Stimulated activated memory B cell treated with anti-CD40 and anti-IgM and Interleukin-4, amounts not matched to agents 10 μg/mL and 1 μg/mL and 100 μg/mL, for 72 hours (primary cell): ENCODE data around the gene RAB27B.
"Not testable (repeated sequence)": the region's sequence is repeated elsewhere in the genome, so short reads cannot be mapped to it uniquely, and the experiment has no call there.

Experiments used
- ATAC-seq: fragments of 150-1000 bp; cut with Tn5 transposase; 2 replicates; pipeline ENCODE4 v1.10.0; 2021
- H3K27ac Mint-ChIP-seq: one replicate; pipeline ENCODE4 v1.8.0; 2022; ENCODE audit warnings: mild to moderate bottlenecking, mixed read lengths
- H3K27me3 Mint-ChIP-seq: one replicate; pipeline ENCODE4 v1.8.0; 2022; ENCODE audit warnings: mixed read lengths
- H3K36me3 Mint-ChIP-seq: one replicate; pipeline ENCODE4 v1.8.0; 2022; ENCODE audit warnings: mixed read lengths
- H3K4me1 Mint-ChIP-seq: one replicate; pipeline ENCODE4 v1.8.0; 2022; ENCODE audit warnings: mixed read lengths
- H3K4me3 Mint-ChIP-seq: one replicate; pipeline ENCODE4 v1.8.0; 2022; ENCODE audit warnings: mild to moderate bottlenecking, moderate library complexity, mixed read lengths
- H3K9me3 Mint-ChIP-seq: one replicate; pipeline ENCODE4 v1.8.0; 2022; ENCODE audit warnings: mixed read lengths

Gene RAB27B

GRCh38 chr18:54805571-54806334 lies 22.5 kb upstream of the RAB27B start:
- H3K9me3 Mint-ChIP-seq = no peaks in the 10 kb centered on the region
- H3K4me3 Mint-ChIP-seq = no peak overlapping the region
- no peak overlapping the region for H3K27ac Mint-ChIP-seq
- no peaks in the 10 kb centered on the region for H3K36me3 Mint-ChIP-seq
- H3K4me1 Mint-ChIP-seq = peaks cover 10% of the 10 kb centered on the region
- ATAC-seq = peak; percentile 12
- H3K27me3 Mint-ChIP-seq = peaks cover 11% of the 10 kb centered on the region

DNA sequence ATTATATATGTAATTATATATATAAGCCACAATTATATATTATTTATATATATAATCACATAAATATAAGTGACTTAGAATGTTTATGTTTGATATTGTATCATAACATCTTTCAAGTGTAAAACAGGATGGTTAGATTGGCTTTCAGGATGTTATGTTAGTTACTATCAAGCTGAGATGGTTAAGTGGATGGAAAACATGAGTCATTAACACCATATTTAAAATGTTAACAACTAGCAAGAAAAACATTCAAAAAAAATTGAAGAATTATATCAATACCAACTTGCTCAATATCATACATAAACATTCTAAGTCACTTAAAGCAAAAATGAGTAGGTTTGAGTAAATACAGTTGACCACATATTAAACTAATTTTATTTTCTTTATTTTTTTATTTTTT lies 21.8 kb upstream of the RAB27B start:
- no peak for ATAC-seq
- no peaks in the 10 kb centered on the region for H3K36me3 Mint-ChIP-seq
- H3K4me3 Mint-ChIP-seq = no peak overlapping the region
- H3K27me3 Mint-ChIP-seq = peaks cover 11% of the 10 kb centered on the region
- no peak overlapping the region for H3K27ac Mint-ChIP-seq
- H3K4me1 Mint-ChIP-seq = peaks cover 10% of the 10 kb centered on the region
- H3K9me3 Mint-ChIP-seq = no peaks in the 10 kb centered on the region

DNA sequence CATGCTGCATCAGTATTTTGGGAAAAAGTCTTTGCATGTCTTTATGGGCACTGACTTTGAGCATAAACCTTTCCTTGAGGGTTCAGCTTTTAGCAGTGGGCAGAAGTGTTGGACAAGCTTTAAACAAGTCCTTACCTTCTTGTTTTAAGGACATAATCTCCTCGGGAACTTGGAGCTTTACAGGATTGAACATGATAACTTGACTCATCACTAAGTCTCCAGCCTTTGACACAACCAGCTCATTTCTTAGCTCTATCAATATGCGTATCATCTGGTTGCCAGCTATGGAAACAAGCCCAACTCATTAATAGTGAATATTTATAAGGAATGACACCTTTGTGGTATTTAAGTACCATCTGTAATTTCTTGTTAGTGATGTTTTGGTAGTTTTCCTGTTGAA lies 21.0 kb upstream of the RAB27B start:
- peaks cover 10% of the 10 kb centered on the region for H3K4me1 Mint-ChIP-seq
- no peak overlapping the region for H3K4me3 Mint-ChIP-seq
- H3K27ac Mint-ChIP-seq = no peak overlapping the region
- H3K9me3 Mint-ChIP-seq = no peaks in the 10 kb centered on the region
- H3K27me3 Mint-ChIP-seq = peaks cover 11% of the 10 kb centered on the region
- H3K36me3 Mint-ChIP-seq = no peaks in the 10 kb centered on the region
- ATAC-seq = no peak

DNA sequence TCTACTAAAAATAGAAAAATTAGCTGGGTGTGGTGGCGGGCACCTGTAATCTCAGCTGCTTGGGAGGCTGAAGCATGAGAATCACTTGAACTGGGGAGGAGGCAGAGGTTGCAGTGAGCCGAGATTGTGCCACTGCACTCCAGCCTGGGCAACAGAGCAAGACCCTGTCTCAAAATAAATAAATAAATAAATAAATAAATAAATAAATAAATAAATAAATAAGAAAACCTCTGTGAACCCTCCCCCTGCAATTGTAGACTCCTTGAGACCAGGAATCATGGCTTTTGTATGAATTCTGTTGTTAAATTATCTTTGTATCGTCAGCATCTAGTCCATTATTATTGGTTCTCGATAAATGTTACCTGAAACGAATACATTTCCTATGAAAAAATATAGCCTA lies 17.6 kb upstream of the RAB27B start:
- H3K27me3 Mint-ChIP-seq, H3K4me1 Mint-ChIP-seq, H3K9me3 Mint-ChIP-seq, H3K4me3 Mint-ChIP-seq, H3K27ac Mint-ChIP-seq, ATAC-seq, H3K36me3 Mint-ChIP-seq: not testable (repeated sequence)

DNA sequence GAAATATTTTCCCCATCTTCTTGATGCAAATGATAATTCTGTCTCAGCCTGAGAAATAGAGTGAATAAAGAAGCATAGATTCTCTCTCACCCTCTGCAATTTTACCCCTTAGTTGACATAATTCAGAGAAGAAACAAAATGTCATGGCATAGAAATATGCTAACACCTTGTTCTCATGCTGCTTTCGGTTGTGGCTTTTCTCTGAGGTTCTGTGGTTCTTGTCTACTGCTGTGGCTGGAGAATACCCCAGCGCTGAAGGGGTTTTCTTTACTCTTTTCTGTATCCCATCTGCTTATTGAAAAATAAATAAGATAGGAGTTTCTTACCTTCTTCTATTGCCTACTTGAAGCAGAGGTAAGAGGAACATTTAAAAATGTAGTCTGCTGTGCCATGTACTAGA lies 15.4 kb upstream of the RAB27B start:
- H3K4me3 Mint-ChIP-seq = no peak overlapping the region
- H3K9me3 Mint-ChIP-seq = no peaks in the 10 kb centered on the region
- no peak overlapping the region for H3K27ac Mint-ChIP-seq
- no peaks in the 10 kb centered on the region for H3K4me1 Mint-ChIP-seq
- no peak for ATAC-seq
- no peaks in the 10 kb centered on the region for H3K27me3 Mint-ChIP-seq
- H3K36me3 Mint-ChIP-seq = no peaks in the 10 kb centered on the region

- no peak for ATAC-seq
- no peak overlapping the region for H3K27ac Mint-ChIP-seq
- H3K9me3 Mint-ChIP-seq = no peaks in the 10 kb centered on the region
- no peaks in the 10 kb centered on the region for H3K36me3 Mint-ChIP-seq
- no peaks in the 10 kb centered on the region for H3K4me1 Mint-ChIP-seq
- H3K4me3 Mint-ChIP-seq = no peak overlapping the region
- no peaks in the 10 kb centered on the region for H3K27me3 Mint-ChIP-seq
Observed at GRCh38 chr18:54813305-54813704, 15.0 kb upstream of the RAB27B start.

GRCh38 chr18:54813977-54814565 lies 14.2 kb upstream of the RAB27B start:
- no peaks in the 10 kb centered on the region for H3K9me3 Mint-ChIP-seq
- no peak for ATAC-seq
- no peak overlapping the region for H3K27ac Mint-ChIP-seq
- no peaks in the 10 kb centered on the region for H3K27me3 Mint-ChIP-seq
- no peaks in the 10 kb centered on the region for H3K4me1 Mint-ChIP-seq
- H3K36me3 Mint-ChIP-seq = no peaks in the 10 kb centered on the region
- no peak overlapping the region for H3K4me3 Mint-ChIP-seq

- Mint-ChIP-seq H3K4me1 (no peaks in the 10 kb centered on the region), H3K27me3 (no peaks in the 10 kb centered on the region), H3K36me3 (no peaks in the 10 kb centered on the region), H3K27ac (no peak overlapping the region), H3K9me3 (no peaks in the 10 kb centered on the region), H3K4me3 (no peak overlapping the region)
- ATAC-seq = no peak
Observed at GRCh38 chr18:54815086-54815485, 13.2 kb upstream of the RAB27B start.

DNA sequence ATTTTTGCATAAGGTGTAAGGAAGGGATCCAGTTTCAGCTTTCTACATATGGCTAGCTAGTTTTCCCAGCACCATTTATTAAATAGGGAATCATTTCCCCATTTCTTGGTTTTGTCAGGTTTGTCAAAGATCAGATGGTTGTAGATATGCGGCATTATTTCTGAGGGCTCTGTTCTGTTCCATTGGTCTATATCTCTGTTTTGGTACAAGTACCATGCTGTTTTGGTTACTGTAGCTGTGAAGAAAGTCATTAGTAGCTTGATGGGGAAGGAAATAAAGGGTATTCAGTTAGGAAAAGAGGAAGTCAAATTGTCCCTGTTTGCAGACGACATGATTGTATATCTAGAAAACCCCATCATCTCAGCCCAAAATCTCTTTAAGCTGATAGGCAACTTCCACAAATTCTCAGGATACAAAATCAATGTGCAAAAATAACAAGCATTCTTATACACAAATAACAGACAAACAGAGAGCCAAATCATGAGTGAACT lies 7.4 kb upstream of the RAB27B start:
- not testable (repeated sequence) for H3K36me3 Mint-ChIP-seq, H3K27me3 Mint-ChIP-seq, H3K27ac Mint-ChIP-seq, H3K9me3 Mint-ChIP-seq, H3K4me1 Mint-ChIP-seq, ATAC-seq, H3K4me3 Mint-ChIP-seq

DNA sequence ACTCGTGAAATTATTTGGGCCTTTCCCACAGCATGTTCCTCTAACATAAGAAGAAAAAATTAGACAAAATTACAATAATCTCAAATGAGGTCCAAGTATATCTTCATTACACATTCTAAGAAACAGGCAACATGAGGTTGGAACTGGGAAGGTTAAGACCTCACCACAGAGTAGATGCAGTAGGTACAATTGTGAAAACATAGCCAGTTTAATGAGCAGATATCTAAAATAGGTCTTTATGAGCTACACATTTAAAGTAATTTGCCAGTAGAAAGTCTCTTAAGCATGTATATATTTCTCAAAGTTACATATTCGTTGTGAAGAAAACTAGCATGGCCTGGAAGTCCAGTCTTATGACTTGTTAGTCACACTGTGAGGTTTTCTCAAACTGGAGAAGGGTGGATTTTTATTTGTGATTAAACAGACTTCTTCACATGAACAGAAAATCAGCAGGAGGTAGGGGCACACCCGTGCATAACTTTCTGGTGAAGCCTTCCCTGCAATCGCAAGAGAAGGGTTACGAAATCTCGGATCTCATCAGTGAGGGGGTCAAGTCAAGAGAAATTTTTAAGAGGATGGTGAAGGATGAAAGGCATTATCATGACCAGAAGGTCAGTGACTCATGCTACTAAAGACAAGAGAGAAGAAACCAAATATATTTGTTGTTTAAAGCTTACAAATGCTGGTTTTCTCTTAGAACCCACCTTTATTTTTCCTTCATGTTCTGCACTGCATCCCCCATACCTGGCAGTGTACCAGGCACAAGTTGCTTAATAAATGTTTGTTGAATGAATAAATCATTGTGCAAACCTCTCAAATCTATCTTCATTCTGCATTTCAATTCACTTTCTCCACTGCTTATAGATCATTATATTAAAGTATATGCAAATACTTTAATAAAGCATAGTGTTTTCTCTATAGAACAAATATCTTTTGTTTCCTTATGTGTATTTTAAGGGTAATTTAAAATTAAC lies 5.1 kb upstream of the RAB27B start:
- ATAC-seq = no peak
- Mint-ChIP-seq H3K36me3 (no peaks in the 10 kb centered on the region), H3K4me1 (peaks cover 7% of the 10 kb centered on the region), H3K27me3 (peaks cover 22% of the 10 kb centered on the region), H3K27ac (no peak overlapping the region), H3K4me3 (no peak overlapping the region), H3K9me3 (no peaks in the 10 kb centered on the region)

DNA sequence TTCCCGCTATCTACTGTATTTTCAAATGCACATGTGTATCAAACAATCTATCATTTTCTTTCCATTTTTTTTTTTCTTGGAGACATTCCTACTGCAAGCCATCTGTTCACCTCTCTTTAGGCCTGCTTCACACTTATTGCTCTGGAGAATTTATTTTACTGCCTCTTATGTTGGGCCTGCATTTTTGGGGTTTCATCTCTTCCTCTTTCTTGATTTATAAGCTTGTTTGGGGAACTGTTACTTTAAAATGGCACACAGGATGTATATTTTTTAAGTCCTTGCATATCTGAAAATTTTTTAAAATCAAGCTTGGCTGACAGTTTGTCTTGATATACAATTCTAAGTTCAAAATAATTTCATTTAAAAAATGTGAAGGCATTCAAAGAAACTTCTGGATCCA lies 3.5 kb upstream of the RAB27B start:
- Mint-ChIP-seq H3K27ac (no peak overlapping the region), H3K36me3 (no peaks in the 10 kb centered on the region), H3K9me3 (no peaks in the 10 kb centered on the region), H3K4me1 (peaks cover 15% of the 10 kb centered on the region), H3K4me3 (no peak overlapping the region), H3K27me3 (peaks cover 33% of the 10 kb centered on the region)
- no peak for ATAC-seq

GRCh38 chr18:54825601-54826344 lies 2.5 kb upstream of the RAB27B start:
- Mint-ChIP-seq H3K27ac (no peak overlapping the region), H3K27me3 (peaks cover 40% of the 10 kb centered on the region)
- ATAC-seq = no peak

DNA sequence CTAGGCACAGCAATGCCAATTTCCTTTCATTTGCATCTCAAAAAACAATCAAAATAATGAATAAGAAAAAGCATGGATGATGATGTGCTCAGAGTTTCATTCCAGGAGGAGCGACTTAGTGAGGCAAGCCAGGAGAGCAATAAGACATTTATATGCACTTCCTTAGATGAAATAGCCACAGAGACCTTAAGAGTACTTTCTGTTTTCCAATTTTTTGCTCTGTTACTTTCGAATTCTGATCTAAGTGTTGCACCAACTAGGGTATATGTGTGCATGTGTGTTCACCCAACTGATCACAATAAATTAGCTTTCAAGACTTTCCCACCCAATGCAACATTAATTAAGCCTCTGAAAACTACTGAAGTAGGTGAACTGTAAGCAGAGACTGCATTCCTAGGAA lies 709 bp downstream of the RAB27B start:
- peaks cover 6% of the 10 kb centered on the region for H3K36me3 Mint-ChIP-seq
- peaks cover 61% of the 10 kb centered on the region for H3K27me3 Mint-ChIP-seq
- peak overlapping the region; percentile 76 for H3K4me3 Mint-ChIP-seq
- H3K4me1 Mint-ChIP-seq = peaks cover 9% of the 10 kb centered on the region
- peaks cover 8% of the 10 kb centered on the region for H3K9me3 Mint-ChIP-seq
- H3K27ac Mint-ChIP-seq = no peak overlapping the region
- ATAC-seq = no peak

More at GRCh38 chr18:54825601-54826344, 2.5 kb upstream of the RAB27B start:
- H3K4me1 Mint-ChIP-seq = peaks cover 13% of the 10 kb centered on the region
- no peaks in the 10 kb centered on the region for H3K36me3 Mint-ChIP-seq
- no peak overlapping the region for H3K4me3 Mint-ChIP-seq
- no peaks in the 10 kb centered on the region for H3K9me3 Mint-ChIP-seq

GRCh38 chr18:54829856-54830255 lies 1.6 kb downstream of the RAB27B start:
- H3K4me3 Mint-ChIP-seq = no peak overlapping the region
- no peak overlapping the region for H3K27ac Mint-ChIP-seq
- peaks cover 61% of the 10 kb centered on the region for H3K27me3 Mint-ChIP-seq

DNA sequence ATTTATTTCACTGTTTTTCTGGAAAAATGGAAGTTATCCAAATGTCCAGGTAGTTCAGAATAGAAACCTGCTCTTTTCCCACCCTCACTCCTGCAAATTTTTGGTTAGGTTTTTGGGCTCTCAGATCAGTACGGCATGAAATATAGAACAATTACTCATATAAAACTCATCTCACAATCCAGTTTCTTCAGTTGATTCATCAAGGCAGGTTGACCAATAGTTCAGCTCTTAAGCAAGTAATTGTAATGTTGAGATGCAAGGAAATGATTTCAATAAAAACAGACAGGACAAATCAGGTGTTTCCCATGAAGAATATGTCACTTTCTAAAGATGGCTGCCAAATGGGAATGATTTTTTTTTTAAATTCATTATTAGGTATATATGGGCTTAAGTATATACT lies 2.0 kb downstream of the RAB27B start:
- Mint-ChIP-seq H3K27ac (no peak overlapping the region), H3K4me3 (no peak overlapping the region), H3K36me3 (peaks cover 6% of the 10 kb centered on the region), H3K4me1 (peaks cover 9% of the 10 kb centered on the region), H3K27me3 (peaks cover 61% of the 10 kb centered on the region), H3K9me3 (peaks cover 8% of the 10 kb centered on the region)
- no peak for ATAC-seq

More at GRCh38 chr18:54829856-54830255, 1.6 kb downstream of the RAB27B start:
- Mint-ChIP-seq H3K9me3 (peaks cover 8% of the 10 kb centered on the region), H3K4me1 (peaks cover 9% of the 10 kb centered on the region), H3K36me3 (peaks cover 6% of the 10 kb centered on the region)
- no peak for ATAC-seq
